GM21825 (cell line): Measurements from ENCODE around the gene OR7C1.
A peak's percentile ranks its signal among the peaks of the same experiment; 100 is the strongest.
"Not testable (repeated sequence)": the region's sequence is repeated elsewhere in the genome, so short reads cannot be mapped to it uniquely, and the experiment has no call there.

ENCODE experiments used
- ATAC-seq: cut with Tn5 transposase; IDR thresholded peaks from one replicate; pipeline ENCODE4 v1.9.1; 2021; ENCODE audit warnings: mild to moderate bottlenecking, moderate library complexity; ENCODE audit not compliant: unreplicated experiment

OR7C1 gene

GRCh38 chr19:14785102-14785793 lies 49.7 kb downstream of the OR7C1 start:
- ATAC-seq, result not testable (repeated sequence)

GRCh38 chr19:14784730-14785101 lies 50.3 kb downstream of the OR7C1 start:
- ATAC-seq, result peak; percentile 42

- not testable (repeated sequence) for ATAC-seq
Observed at GRCh38 chr19:14783410-14783998, 51.5 kb downstream of the OR7C1 start.

- ATAC-seq, result no peak
Observed at GRCh38 chr19:14782626-14783409, 52.2 kb downstream of the OR7C1 start.

- not testable (repeated sequence) for ATAC-seq
Observed at GRCh38 chr19:14781713-14782536, 53.1 kb downstream of the OR7C1 start.

GRCh38 chr19:14780622-14781225 lies 54.3 kb downstream of the OR7C1 start:
- not testable (repeated sequence) for ATAC-seq

- no peak for ATAC-seq
Observed at GRCh38 chr19:14779151-14779550, 55.8 kb downstream of the OR7C1 start.

GRCh38 chr19:14778110-14778845 lies 56.7 kb downstream of the OR7C1 start, which contains the start of gene ADGRE2:
ADGRE2 (minus strand) TSS chr19:14778560; CDS start chr19:14776756, 1,804 bp downstream.
- not testable (repeated sequence) for ATAC-seq

GRCh38 chr19:14777645-14778044 lies 57.3 kb downstream of the OR7C1 start:
- not testable (repeated sequence) for ATAC-seq

GRCh38 chr19:14775869-14776586 lies 59.0 kb downstream of the OR7C1 start:
- ATAC-seq, result no peak

GRCh38 chr19:14775326-14775725 lies 59.7 kb downstream of the OR7C1 start:
- not testable (repeated sequence) for ATAC-seq

GRCh38 chr19:14774373-14774772 lies 60.6 kb downstream of the OR7C1 start:
- ATAC-seq, result no peak

- not testable (repeated sequence) for ATAC-seq
Observed at GRCh38 chr19:14773722-14774121, 61.3 kb downstream of the OR7C1 start.

GRCh38 chr19:14772995-14773394 lies 62.0 kb downstream of the OR7C1 start:
- no peak for ATAC-seq

- no peak for ATAC-seq
Observed at GRCh38 chr19:14772467-14772866, 62.5 kb downstream of the OR7C1 start.

- no peak for ATAC-seq
Observed at GRCh38 chr19:14770944-14771839, 63.8 kb downstream of the OR7C1 start.

- no peak for ATAC-seq
Observed at GRCh38 chr19:14770136-14770535, 64.8 kb downstream of the OR7C1 start.

- no peak for ATAC-seq
Observed at GRCh38 chr19:14769201-14769600, 65.8 kb downstream of the OR7C1 start.
